ENCODE measurements around the gene CEPT1.

- no peak for TF ChIP-seq CTCF (IDR thresholded peaks at IDR 0.05)
- TF ChIP-seq ZNF263 (CRISPR knock-in tag; IDR thresholded peaks at IDR 0.05; ENCODE audit: low read depth): no peak
Observed at GRCh38 chr1:111234258-111234657, 94.2 kb downstream of the CEPT1 start.
